Esophagus (tissue), 2 donors: ENCODE measurements around the gene ACR. TPM values are rescaled to one million over a fixed set of nuclear protein-coding genes. Genes with fewer than 3 reads are reported as not detected.
"Not testable (repeated sequence)": the region's sequence is repeated elsewhere in the genome, so short reads cannot be mapped to it uniquely, and the experiment has no call there.

Experiments
- H3K27ac ChIP-seq, 2 donors: one replicate each; pipeline ENCODE4 v1.5.1; 2013; ENCODE audit warnings: low read depth in 2 of 2, mild to moderate bottlenecking in 2 of 2, inconsistent platforms in 1 of 2, low read length in 1 of 2, moderate library complexity in 1 of 2
- H3K27me3 ChIP-seq, 2 donors: one replicate each; pipeline ENCODE4 v1.6.1; 2013; ENCODE audit warnings: low read length in 2 of 2, control low read depth in 1 of 2, mild to moderate bottlenecking in 1 of 2; ENCODE audit not compliant: insufficient read depth in 2 of 2, control insufficient read depth in 1 of 2
- H3K36me3 ChIP-seq, 2 donors: one replicate each; pipeline ENCODE4 v1.6.1; 2013; ENCODE audit warnings: low read length in 1 of 2; ENCODE audit not compliant: control insufficient read depth in 2 of 2, insufficient read depth in 2 of 2
- H3K4me1 ChIP-seq, 2 donors: one replicate each; pipeline ENCODE4 v1.6.1; 2013; ENCODE audit warnings: low read length in 1 of 2; ENCODE audit not compliant: control insufficient read depth in 2 of 2, insufficient read depth in 2 of 2
- H3K4me3 ChIP-seq, 2 donors: one replicate each; pipeline ENCODE4 v1.5.1; 2013; ENCODE audit warnings: low read length in 2 of 2, mild to moderate bottlenecking in 2 of 2, low read depth in 1 of 2, moderate library complexity in 1 of 2
- H3K9me3 ChIP-seq, 2 donors: one replicate each; pipeline ENCODE4 v1.6.1; 2013; ENCODE audit warnings: mild to moderate bottlenecking in 2 of 2, low read depth in 1 of 2, low read length in 1 of 2, moderate library complexity in 1 of 2; ENCODE audit not compliant: control insufficient read depth in 2 of 2, insufficient read depth in 1 of 2
- WGBS, 2 donors: extraction: QIAGEN DNeasy Blood & Tissue Kit; methylation state at CpG; one replicate each; pipeline ENCODE4 v1.1.7; 2013; 5-methylcytosine and 5-hydroxymethylcytosine counted together
- polyA plus RNA-seq, 2 donors: library from polyadenylated mRNA; stranded (reverse); fragments of 200-250 nt; gene quantifications; one replicate each; pipeline ENCODE4 v1.2.3, GENCODE V29; 2013
- donor health status: healthy with polysubstance abuse.
- donor health status: Bipolar disorder and iron deficiency.

The ACR gene
- polyA plus RNA-seq, 2 donors: 0.14 to 0.20 TPM

DNA sequence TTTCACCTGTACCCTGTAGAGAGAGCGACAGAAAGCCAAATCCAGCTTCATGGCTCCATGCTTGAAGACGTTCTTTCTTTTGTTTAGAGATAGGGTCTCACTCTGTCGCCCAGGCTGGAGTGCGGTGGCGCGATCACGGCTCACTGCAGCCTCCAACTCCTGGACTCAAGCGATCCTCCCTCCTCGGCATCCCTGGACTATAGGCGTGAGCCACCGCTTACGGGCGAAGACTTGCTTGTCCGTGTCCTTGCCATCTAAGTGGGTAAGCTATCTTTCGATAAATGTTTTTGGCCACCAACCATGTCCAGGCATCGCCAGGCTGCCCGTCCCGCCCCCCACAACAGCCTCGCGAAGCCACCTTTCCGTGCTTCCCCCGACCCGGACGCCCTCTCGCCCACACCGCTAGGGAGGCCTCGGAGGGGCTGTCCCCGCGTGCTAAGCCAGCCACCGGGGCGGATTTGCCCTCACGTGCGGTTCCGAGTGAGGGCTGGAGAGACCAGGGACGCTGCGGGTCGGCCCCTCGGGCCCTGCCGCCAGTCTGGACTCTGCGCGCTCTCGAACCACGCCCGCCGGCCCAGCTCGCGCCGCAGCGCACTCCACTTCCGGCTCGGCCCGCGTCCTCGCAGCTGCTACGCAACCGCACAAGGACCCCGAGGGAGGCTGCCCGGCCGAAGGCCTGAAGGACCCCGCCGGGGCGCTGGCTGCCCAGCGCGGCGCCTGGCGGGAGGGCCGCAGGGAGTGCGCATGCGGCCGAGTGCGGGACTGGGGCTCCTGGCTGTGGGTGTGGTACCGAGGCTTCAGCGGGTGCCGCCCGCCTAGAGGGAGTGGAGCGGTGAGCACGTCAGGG lies 45.3 kb downstream of the ACR start, which contains the start of gene RABL2B:
TSS of gene RABL2B (minus strand) at position 604 of the 847 bp plus-strand sequence. CDS start 1,342 bp downstream, outside the sequence.
- not testable (repeated sequence) for H3K4me1 ChIP-seq, H3K27ac ChIP-seq, H3K27me3 ChIP-seq, H3K9me3 ChIP-seq, H3K36me3 ChIP-seq
- WGBS, 2 donors: 0 to 2% methylated on average over 34 to 62 of the region's 77 CpGs
- peak within 1 kb of the TSS; percentile 50 to 52 for H3K4me3 ChIP-seq

DNA sequence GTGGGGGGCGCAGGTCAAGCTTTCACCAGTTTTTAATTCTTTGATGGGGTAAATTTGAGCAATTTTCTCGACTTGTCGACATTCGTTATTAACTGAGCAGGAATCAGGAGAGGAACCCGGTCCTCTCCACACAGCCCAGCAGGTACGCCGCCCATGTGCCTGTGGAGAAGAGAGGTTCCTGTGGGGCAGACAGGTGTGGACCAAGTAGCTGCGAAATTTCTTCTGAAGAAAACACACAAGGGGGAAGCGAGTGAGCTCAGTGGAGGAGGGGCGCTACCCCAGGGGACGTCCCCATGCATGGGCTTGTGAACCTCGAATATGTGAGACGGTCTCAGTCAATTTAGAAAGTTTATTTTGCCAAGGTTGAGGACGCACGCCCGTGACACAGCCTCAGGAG lies 45.9 kb downstream of the ACR start:
- not testable (repeated sequence) for H3K27me3 ChIP-seq, H3K36me3 ChIP-seq, H3K4me1 ChIP-seq, H3K9me3 ChIP-seq, H3K27ac ChIP-seq
- 0 to 1% methylated on average over 7 to 9 of the region's 16 CpGs for WGBS, 2 donors
- peak overlapping the region; percentile 38 to 39 for H3K4me3 ChIP-seq

DNA sequence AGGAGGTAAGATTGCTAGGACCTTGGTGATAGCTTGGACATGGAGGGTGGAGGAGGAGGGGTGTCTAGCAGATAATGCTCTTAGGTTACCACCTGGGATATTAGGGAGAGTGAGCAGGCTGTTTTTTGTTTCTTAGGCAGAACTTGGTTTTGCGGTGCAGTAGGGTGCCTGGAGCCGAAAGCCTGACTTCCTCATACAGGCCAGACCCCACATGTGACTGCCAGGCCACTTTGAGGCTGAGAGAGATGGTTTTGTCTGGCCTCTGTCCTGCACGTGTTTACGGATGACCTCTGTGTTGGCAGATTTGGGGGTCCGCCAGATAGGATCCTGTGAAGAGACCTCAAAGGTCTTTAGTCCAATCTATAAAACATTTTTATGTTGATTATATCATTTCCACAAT lies 47.3 kb downstream of the ACR start:
- not testable (repeated sequence) for H3K4me3 ChIP-seq, H3K9me3 ChIP-seq, H3K27ac ChIP-seq, H3K4me1 ChIP-seq, H3K27me3 ChIP-seq, H3K36me3 ChIP-seq
- 80 to 89% methylated on average over 5 of the region's 5 CpGs for WGBS, 2 donors

DNA sequence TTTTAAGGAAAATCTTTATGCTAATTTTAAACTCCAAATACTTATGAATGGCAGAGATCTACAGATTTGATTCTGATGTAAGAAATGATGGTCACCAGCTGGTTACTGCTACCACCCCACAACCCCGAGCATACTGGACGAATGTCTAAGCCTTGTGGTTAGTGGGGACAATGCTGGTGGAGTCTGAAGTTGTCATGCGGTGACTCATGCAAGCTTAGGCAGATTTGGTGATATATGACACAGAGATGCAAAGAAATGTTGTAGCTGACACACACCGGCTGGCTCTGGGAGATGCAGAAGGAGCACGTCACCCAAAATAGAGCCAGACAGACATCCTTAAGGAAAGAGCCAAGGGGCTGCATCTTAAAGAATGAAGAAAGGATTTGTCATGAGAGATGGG lies 48.9 kb downstream of the ACR start:
- H3K27me3 ChIP-seq, H3K4me1 ChIP-seq, H3K36me3 ChIP-seq, H3K4me3 ChIP-seq, H3K9me3 ChIP-seq, H3K27ac ChIP-seq: not testable (repeated sequence)
- WGBS, 2 donors: 56 to 85% methylated on average over 2 to 4 of the region's 5 CpGs

Other genes starting within 250 kb of the ACR start
- 10 to 100 TPM; 44.1 to 64.9 TPM for gene LMF2, start 230.5 kb upstream of the ACR start, polyA plus RNA-seq
- gene NCAPH2, start 230.0 kb upstream of the ACR start, polyA plus RNA-seq: 10 to 100 TPM; 32.9 to 35.4 TPM
- 1 to 10 TPM in 1 of 2 donors, under 1 TPM in 1; 0.61 to 3.2 TPM for gene SCO2, start 212.6 kb upstream of the ACR start, polyA plus RNA-seq
- 10 to 100 TPM; 35.7 to 48.0 TPM for gene TYMP, start 208.2 kb upstream of the ACR start, polyA plus RNA-seq
- gene KLHDC7B, start 192.3 kb upstream of the ACR start, polyA plus RNA-seq: under 1 TPM; 0.12 to 0.14 TPM
- under 1 TPM in 1 of 2 donors, not detected in 1; 0.32 TPM for gene SYCE3, start 175.3 kb upstream of the ACR start, polyA plus RNA-seq
- gene CPT1B, start 159.8 kb upstream of the ACR start, polyA plus RNA-seq: 10 to 100 TPM in 1 of 2 donors, 1 to 10 TPM in 1; 9.4 to 55.5 TPM
- 100 to 1,000 TPM in 1 of 2 donors, 10 to 100 TPM in 1; 50.1 to 110 TPM for gene CHKB, start 155.4 kb upstream of the ACR start, polyA plus RNA-seq
- gene MAPK8IP2, start 137.4 kb upstream of the ACR start, polyA plus RNA-seq: under 1 TPM; 0.55 to 0.61 TPM
- 10 to 100 TPM; 25.8 to 52.1 TPM for gene ARSA, start 110.1 kb upstream of the ACR start, polyA plus RNA-seq
- gene SHANK3, start 65.4 kb upstream of the ACR start, polyA plus RNA-seq: 1 to 10 TPM; 4.1 to 9.0 TPM
- 10 to 100 TPM; 11.5 to 17.1 TPM for gene RABL2B, start 45.4 kb downstream of the ACR start, polyA plus RNA-seq